Subcutaneous adipose tissue (tissue), 4 donors: ENCODE results near the gene FOXP1. TPM values are rescaled to one million over a fixed set of nuclear protein-coding genes. Genes with fewer than 3 reads are reported as not detected.

Experiments used
- CTCF ChIP-seq: fragments of 450-650 bp; IDR thresholded peaks from one replicate; pipeline ENCODE4 v1.5.1; 2016; ENCODE audit warnings: low read depth, mild to moderate bottlenecking, control low read depth, antibody characterized with exemption, moderate library complexity
- total RNA-seq, 4 donors: library from RNA; depleted of rRNA; stranded (reverse); fragments of >200 nt; gene quantifications; one replicate each; pipeline ENCODE4 v1.1.0, GENCODE V29; 2016

Gene FOXP1
- total RNA-seq, 4 donors from 2014 or later, result 70.5 to 96.7 (median 88.0) TPM

GRCh38 chr3:71371282-71371681 is 212.2 kb downstream of the FOXP1 start:
- no peak for TF ChIP-seq CTCF

GRCh38 chr3:71370467-71370866 is 213.1 kb downstream of the FOXP1 start:
- TF ChIP-seq CTCF, result no peak

GRCh38 chr3:71369701-71370391 is 213.7 kb downstream of the FOXP1 start:
- no peak for TF ChIP-seq CTCF

- TF ChIP-seq CTCF, result no peak
Observed at GRCh38 chr3:71366988-71367604, 216.4 kb downstream of the FOXP1 start.

DNA sequence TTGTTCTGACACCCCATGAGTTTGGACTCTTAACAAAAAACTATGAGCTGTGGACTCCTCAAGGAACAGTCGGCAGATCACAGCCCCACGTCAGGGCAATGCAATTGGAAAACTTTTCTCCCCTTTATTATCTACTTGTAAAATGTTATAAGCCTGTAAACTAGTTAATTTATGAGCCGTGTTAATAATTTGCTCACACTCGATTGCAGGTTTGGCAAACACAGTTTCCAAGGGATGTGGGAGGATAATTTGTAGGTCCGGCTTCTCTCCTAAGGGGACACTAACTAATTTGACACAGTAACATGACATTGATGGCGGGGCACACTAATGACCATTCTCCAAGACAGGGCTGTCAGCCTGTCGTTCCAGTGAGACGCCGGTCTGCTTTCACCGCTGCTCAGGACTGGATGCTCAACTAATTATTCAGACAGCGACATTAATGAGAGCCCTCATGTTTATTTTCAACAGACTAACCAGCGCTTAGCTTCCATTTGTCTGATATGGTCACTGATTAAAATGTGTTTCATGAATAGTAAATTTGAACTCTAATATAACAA is 222.1 kb downstream of the FOXP1 start:
- TF ChIP-seq CTCF, result no peak

- TF ChIP-seq CTCF, result no peak
Observed at GRCh38 chr3:71360764-71361163, 222.8 kb downstream of the FOXP1 start.

GRCh38 chr3:71360180-71360579 is 223.3 kb downstream of the FOXP1 start:
- no peak for TF ChIP-seq CTCF
